ENCODE results near the gene ZSWIM8.
"Not testable (repeated sequence)": the region's sequence is repeated elsewhere in the genome, so short reads cannot be mapped to it uniquely, and the experiment has no call there.

The ZSWIM8 gene

GRCh38 chr10:73785211-73785720 is at the start of gene ZSWIM8:
Gene ZSWIM8 (plus strand): TSS chr10:73785606. CDS start chr10:73785879, 273 bp downstream.
- peak; percentile 76 for DNase-seq

- not testable (repeated sequence) for DNase-seq
Observed at GRCh38 chr10:73740501-73741254, 44.7 kb upstream of the ZSWIM8 start.

GRCh38 chr10:73742454-73742734 is 43.0 kb upstream of the ZSWIM8 start:
- DNase-seq = no peak

- no peak for DNase-seq
Observed at GRCh38 chr10:73743327-73743904, 42.0 kb upstream of the ZSWIM8 start.

- peak; percentile 93 to 94 for DNase-seq
Observed at GRCh38 chr10:73743905-73744663, 41.3 kb upstream of the ZSWIM8 start, which contains the start of gene SEC24C. Gene SEC24C (plus strand): TSS chr10:73744372. CDS start chr10:73746833, 2,461 bp downstream.

GRCh38 chr10:73744664-73744975 is 40.8 kb upstream of the ZSWIM8 start:
- DNase-seq = peak; percentile 52 to 54

- no peak for DNase-seq
Observed at GRCh38 chr10:73746721-73747120, 38.7 kb upstream of the ZSWIM8 start.

- no peak for DNase-seq
Observed at GRCh38 chr10:73750819-73751218, 34.6 kb upstream of the ZSWIM8 start.

- DNase-seq = no peak
Observed at GRCh38 chr10:73756183-73756582, 29.2 kb upstream of the ZSWIM8 start.

GRCh38 chr10:73758704-73759511 is 26.5 kb upstream of the ZSWIM8 start:
- DNase-seq = no peak

- no peak for DNase-seq
Observed at GRCh38 chr10:73759512-73760115, 25.8 kb upstream of the ZSWIM8 start.

- no peak for DNase-seq
Observed at GRCh38 chr10:73761781-73762180, 23.6 kb upstream of the ZSWIM8 start.

GRCh38 chr10:73762915-73763314 is 22.5 kb upstream of the ZSWIM8 start:
- no peak for DNase-seq

- DNase-seq = no peak
Observed at GRCh38 chr10:73763343-73763742, 22.1 kb upstream of the ZSWIM8 start.

GRCh38 chr10:73765066-73765465 is 20.3 kb upstream of the ZSWIM8 start:
- no peak for DNase-seq

GRCh38 chr10:73768881-73769280 is 16.5 kb upstream of the ZSWIM8 start:
- DNase-seq = peak; percentile 69 to 73

GRCh38 chr10:73769396-73769795 is 16.0 kb upstream of the ZSWIM8 start:
- no peak for DNase-seq

GRCh38 chr10:73771722-73772280 is 13.6 kb upstream of the ZSWIM8 start:
- DNase-seq = peak; percentile 61 to 64

GRCh38 chr10:73772281-73773151 is 12.9 kb upstream of the ZSWIM8 start:
- peak; percentile 69 to 77 for DNase-seq

- DNase-seq = no peak
Observed at GRCh38 chr10:73773152-73773879, 12.1 kb upstream of the ZSWIM8 start.
